ENCODE measurements around the gene NKAIN2. TPM values are rescaled to one million over a fixed set of nuclear protein-coding genes. Genes with fewer than 3 reads are reported as not detected.

NKAIN2 gene
- polyA plus RNA-seq, 1 of the 3 experiments (the other 2 are of a cell fraction): not detected

GRCh38 chr6:123953920-123954319, 150.3 kb downstream of the NKAIN2 start:
- H3K79me2 ChIP-seq (ENCODE audit: insufficient read depth): no peaks in the 10 kb centered on the region
- 17% methylated on average over 1 of the region's 4 CpGs for WGBS (ENCODE audit: low lambda C conversion rate)
- H3K9me2 ChIP-seq: no peaks in the 10 kb centered on the region
- no peak overlapping the region for H3K4me3 ChIP-seq (ENCODE audit: low read depth in 2 of 2, low read length in 1 of 2)
- no peaks in the 10 kb centered on the region for H3K9me3 ChIP-seq
- H3K4me1 ChIP-seq (ENCODE audit: control insufficient read depth in 1 of 2, insufficient read depth in 2 of 2, low read depth in 1 of 2, low read length in 1 of 2): no peaks in the 10 kb centered on the region
- H3K4me2 ChIP-seq: no peak overlapping the region
- no peaks in the 10 kb centered on the region for H3F3A ChIP-seq (replicated peaks; ENCODE audit: insufficient read depth)
- TF ChIP-seq RFX5 (IDR thresholded peaks at IDR 0.05; ENCODE audit: low read length) (no peak), TCF12 (IDR thresholded peaks at IDR 0.05) (no peak)
- TF ChIP-seq, protein P1, sequence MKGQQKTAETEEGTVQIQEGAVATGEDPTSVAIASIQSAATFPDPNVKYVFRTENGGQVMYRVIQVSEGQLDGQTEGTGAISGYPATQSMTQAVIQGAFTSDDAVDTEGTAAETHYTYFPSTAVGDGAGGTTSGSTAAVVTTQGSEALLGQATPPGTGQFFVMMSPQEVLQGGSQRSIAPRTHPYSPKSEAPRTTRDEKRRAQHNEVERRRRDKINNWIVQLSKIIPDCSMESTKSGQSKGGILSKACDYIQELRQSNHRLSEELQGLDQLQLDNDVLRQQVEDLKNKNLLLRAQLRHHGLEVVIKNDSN (IDR thresholded peaks at IDR 0.05; ENCODE audit: borderline replicate concordance, low read depth): no peak
- no peaks in the 10 kb centered on the region for H4K20me1 ChIP-seq (ENCODE audit: insufficient read depth)
- ChIA-PET POLR2A (no interaction called here), CTCF (no interaction called here)
- no peaks in the 10 kb centered on the region for H3K36me3 ChIP-seq (replicated peaks in 1 of 2; ENCODE audit: control insufficient read depth in 1 of 2, insufficient read depth in 2 of 2, low read length in 1 of 2)
- no peak for DNase-seq
- H3K27me3 ChIP-seq (ENCODE audit: insufficient read depth): no peaks in the 10 kb centered on the region
- no peak overlapping the region for H2AFZ ChIP-seq (ENCODE audit: low read depth)
- no peak overlapping the region for H3K27ac ChIP-seq (ENCODE audit: low read depth in 2 of 2, low read length in 1 of 2)
- no peak overlapping the region for H3K9ac ChIP-seq

DNA sequence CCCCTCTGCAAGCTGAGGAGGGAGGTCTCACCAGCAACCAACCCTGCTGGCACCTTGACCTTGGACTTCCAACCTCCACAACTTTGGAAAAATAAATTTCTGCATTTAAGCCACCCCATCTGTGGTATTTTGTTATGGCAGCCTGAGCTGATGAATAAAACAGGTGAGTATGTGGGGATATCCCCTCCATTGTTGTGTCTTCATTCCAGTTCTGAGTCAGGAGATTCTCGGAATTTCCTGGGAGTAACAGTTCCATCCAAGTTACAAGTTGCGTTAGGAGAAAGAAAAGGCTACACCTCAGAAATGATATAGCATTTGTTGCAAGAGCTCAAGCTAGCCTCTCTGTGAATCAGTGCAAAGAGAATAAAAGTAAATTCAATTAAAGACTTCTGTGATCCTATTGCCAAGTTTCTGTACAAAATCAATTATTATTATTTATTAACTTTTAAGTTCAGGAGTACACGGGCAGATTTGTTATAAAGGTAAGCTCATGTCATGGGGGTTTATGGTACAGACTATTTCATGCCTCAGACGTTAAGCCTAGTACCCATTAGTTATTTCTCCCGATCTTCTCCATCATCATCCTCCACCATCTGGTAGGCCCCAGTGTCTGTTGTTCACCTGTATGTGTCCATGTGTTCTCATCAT, 153.0 kb downstream of the NKAIN2 start:
- no peak for DNase-seq
- no peaks in the 10 kb centered on the region for H3K27me3 ChIP-seq (ENCODE audit: insufficient read depth)
- H3K4me1 ChIP-seq (ENCODE audit: control insufficient read depth in 1 of 2, insufficient read depth in 2 of 2, low read depth in 1 of 2, low read length in 1 of 2): no peaks in the 10 kb centered on the region
- H3K4me3 ChIP-seq (ENCODE audit: low read depth in 2 of 2, low read length in 1 of 2): no peak overlapping the region
- H3K36me3 ChIP-seq (replicated peaks in 1 of 2; ENCODE audit: control insufficient read depth in 1 of 2, insufficient read depth in 2 of 2, low read length in 1 of 2): no peaks in the 10 kb centered on the region
- ChIA-PET CTCF (no interaction called here), POLR2A (no interaction called here)
- H3K4me2 ChIP-seq: no peak overlapping the region
- no peaks in the 10 kb centered on the region for H3K9me2 ChIP-seq
- no peaks in the 10 kb centered on the region for H3F3A ChIP-seq (replicated peaks; ENCODE audit: insufficient read depth)
- no peaks in the 10 kb centered on the region for H4K20me1 ChIP-seq (ENCODE audit: insufficient read depth)
- no peak overlapping the region for H2AFZ ChIP-seq (ENCODE audit: low read depth)
- H3K9ac ChIP-seq: no peak overlapping the region
- no peaks in the 10 kb centered on the region for H3K9me3 ChIP-seq
- no peaks in the 10 kb centered on the region for H3K79me2 ChIP-seq (ENCODE audit: insufficient read depth)
- no peak overlapping the region for H3K27ac ChIP-seq (ENCODE audit: low read depth in 2 of 2, low read length in 1 of 2)
- WGBS (ENCODE audit: low lambda C conversion rate): 8% methylated on average over 5 of the region's 5 CpGs
- TF ChIP-seq CHD2 (IDR thresholded peaks at IDR 0.05; ENCODE audit: low read length, partially characterized antibody) (no peak), TEAD4 (IDR thresholded peaks at IDR 0.05; ENCODE audit: borderline replicate concordance, insufficient read depth) (no peak), RXRA (IDR thresholded peaks at IDR 0.05; ENCODE audit: borderline replicate concordance, low read depth) (no peak), POLR2AphosphoS5 (IDR thresholded peaks at IDR 0.05; ENCODE audit: low read depth, low read length) (no peak), SIN3A (IDR thresholded peaks at IDR 0.05; ENCODE audit: borderline replicate concordance, low read depth, low read length) (no peak), CTCF (IDR thresholded peaks at IDR 0.05) (no peak), FOXJ3 (CRISPR knock-in tag; IDR thresholded peaks at IDR 0.05) (no peak), NFIC (IDR thresholded peaks at IDR 0.05; ENCODE audit: borderline replicate concordance) (no peak), EZH2phosphoT487 (IDR thresholded peaks at IDR 0.05; ENCODE audit: borderline replicate concordance, low read depth) (no peak), SMC3 (IDR thresholded peaks at IDR 0.05; ENCODE audit: low read depth, low read length) (no peak)
- TF ChIP-seq, protein P2, sequence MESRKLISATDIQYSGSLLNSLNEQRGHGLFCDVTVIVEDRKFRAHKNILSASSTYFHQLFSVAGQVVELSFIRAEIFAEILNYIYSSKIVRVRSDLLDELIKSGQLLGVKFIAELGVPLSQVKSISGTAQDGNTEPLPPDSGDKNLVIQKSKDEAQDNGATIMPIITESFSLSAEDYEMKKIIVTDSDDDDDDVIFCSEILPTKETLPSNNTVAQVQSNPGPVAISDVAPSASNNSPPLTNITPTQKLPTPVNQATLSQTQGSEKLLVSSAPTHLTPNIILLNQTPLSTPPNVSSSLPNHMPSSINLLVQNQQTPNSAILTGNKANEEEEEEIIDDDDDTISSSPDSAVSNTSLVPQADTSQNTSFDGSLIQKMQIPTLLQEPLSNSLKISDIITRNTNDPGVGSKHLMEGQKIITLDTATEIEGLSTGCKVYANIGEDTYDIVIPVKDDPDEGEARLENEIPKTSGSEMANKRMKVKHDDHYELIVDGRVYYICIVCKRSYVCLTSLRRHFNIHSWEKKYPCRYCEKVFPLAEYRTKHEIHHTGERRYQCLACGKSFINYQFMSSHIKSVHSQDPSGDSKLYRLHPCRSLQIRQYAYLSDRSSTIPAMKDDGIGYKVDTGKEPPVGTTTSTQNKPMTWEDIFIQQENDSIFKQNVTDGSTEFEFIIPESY (IDR thresholded peaks at IDR 0.05; ENCODE audit: borderline replicate concordance, low read depth): no peak
- TF ChIP-seq, protein P3, sequence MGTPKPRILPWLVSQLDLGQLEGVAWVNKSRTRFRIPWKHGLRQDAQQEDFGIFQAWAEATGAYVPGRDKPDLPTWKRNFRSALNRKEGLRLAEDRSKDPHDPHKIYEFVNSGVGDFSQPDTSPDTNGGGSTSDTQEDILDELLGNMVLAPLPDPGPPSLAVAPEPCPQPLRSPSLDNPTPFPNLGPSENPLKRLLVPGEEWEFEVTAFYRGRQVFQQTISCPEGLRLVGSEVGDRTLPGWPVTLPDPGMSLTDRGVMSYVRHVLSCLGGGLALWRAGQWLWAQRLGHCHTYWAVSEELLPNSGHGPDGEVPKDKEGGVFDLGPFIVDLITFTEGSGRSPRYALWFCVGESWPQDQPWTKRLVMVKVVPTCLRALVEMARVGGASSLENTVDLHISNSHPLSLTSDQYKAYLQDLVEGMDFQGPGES (IDR thresholded peaks at IDR 0.05; ENCODE audit: low read depth, low read length): no peak
- TF ChIP-seq, protein P1 (IDR thresholded peaks at IDR 0.05; ENCODE audit: borderline replicate concordance, low read depth): no peak
- TF ChIP-seq, protein P4, sequence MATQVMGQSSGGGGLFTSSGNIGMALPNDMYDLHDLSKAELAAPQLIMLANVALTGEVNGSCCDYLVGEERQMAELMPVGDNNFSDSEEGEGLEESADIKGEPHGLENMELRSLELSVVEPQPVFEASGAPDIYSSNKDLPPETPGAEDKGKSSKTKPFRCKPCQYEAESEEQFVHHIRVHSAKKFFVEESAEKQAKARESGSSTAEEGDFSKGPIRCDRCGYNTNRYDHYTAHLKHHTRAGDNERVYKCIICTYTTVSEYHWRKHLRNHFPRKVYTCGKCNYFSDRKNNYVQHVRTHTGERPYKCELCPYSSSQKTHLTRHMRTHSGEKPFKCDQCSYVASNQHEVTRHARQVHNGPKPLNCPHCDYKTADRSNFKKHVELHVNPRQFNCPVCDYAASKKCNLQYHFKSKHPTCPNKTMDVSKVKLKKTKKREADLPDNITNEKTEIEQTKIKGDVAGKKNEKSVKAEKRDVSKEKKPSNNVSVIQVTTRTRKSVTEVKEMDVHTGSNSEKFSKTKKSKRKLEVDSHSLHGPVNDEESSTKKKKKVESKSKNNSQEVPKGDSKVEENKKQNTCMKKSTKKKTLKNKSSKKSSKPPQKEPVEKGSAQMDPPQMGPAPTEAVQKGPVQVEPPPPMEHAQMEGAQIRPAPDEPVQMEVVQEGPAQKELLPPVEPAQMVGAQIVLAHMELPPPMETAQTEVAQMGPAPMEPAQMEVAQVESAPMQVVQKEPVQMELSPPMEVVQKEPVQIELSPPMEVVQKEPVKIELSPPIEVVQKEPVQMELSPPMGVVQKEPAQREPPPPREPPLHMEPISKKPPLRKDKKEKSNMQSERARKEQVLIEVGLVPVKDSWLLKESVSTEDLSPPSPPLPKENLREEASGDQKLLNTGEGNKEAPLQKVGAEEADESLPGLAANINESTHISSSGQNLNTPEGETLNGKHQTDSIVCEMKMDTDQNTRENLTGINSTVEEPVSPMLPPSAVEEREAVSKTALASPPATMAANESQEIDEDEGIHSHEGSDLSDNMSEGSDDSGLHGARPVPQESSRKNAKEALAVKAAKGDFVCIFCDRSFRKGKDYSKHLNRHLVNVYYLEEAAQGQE (IDR thresholded peaks at IDR 0.05; ENCODE audit: low read depth, low read length): no peak

Measured in SK-N-SH (cell line).